ENCODE measurements around the gene ZBTB38. TPM values are rescaled to one million over a fixed set of nuclear protein-coding genes. Genes with fewer than 3 reads are reported as not detected.

The ZBTB38 gene
- 56.6 to 92.3 TPM (median 78.5 TPM) in 5 replicates for total RNA-seq (2022; extraction: Qiagen RNA extraction; ENCODE audit: low read depth)

GRCh38 chr3:141368062-141368924 lies at the start of gene ZBTB38:
Gene ZBTB38, plus strand, starts transcription at chr3:141368504. Its CDS starts 73,885 bp downstream, at chr3:141442389.

Other genes with a start within 250 kb of the ZBTB38 start
- 11.4 to 12.7 TPM (median 12.1 TPM) in 5 replicates for gene PXYLP1, start 136.7 kb upstream of the ZBTB38 start, total RNA-seq (2022; extraction: Qiagen RNA extraction; ENCODE audit: low read depth)
- gene RASA2, start 118.5 kb downstream of the ZBTB38 start, total RNA-seq (2022; extraction: Qiagen RNA extraction; ENCODE audit: low read depth): 7.0 to 11.7 TPM (median 9.3 TPM) in 5 replicates

Measured in A549 treated with CpdA at 1 μM for 4 hours (cell line).